PC-3 (cell line): ENCODE measurements around the gene TSKS.

ENCODE experiments used
- CTCF ChIP-seq: fragments of 300-600 bp; sonication (generic); conservative IDR thresholded peaks from 2 replicates; pipeline ENCODE4 v1.5.1; 2017; ENCODE audit warnings: antibody characterized with exemption, low read depth, mild to moderate bottlenecking, low read length
- EZH2phosphoT487 ChIP-seq: fragments of 300-600 bp; sonication (generic); IDR thresholded peaks from 2 replicates; pipeline ENCODE4 v1.6.1; 2018; ENCODE audit warnings: mild to moderate bottlenecking, antibody characterized with exemption, low read length, borderline replicate concordance

GRCh38 chr19:49758292-49758691 is 4.8 kb downstream of the TSKS start:
- no peak for TF ChIP-seq CTCF
- no peak for TF ChIP-seq EZH2phosphoT487
